ENCODE measurements around the gene CCND1. TPM values are rescaled to one million over a fixed set of nuclear protein-coding genes. Genes with fewer than 3 reads are reported as not detected.

CCND1 gene
- total RNA-seq, 1 experiment from 2014 or later = 868 TPM

GRCh38 chr11:69667619-69668604, 27.0 kb downstream of the CCND1 start:
- TF ChIP-seq EZH2 (IDR thresholded peaks at IDR 0.05; ENCODE audit: low read length, unreplicated experiment) (no peak), CTCF (conservative IDR thresholded peaks at IDR 0.05; ENCODE audit: low read depth, low read length) (no peak), EZH2phosphoT487 (IDR thresholded peaks at IDR 0.05; ENCODE audit: borderline replicate concordance, low read length) (no peak)
- Histone ChIP-seq H3K4me2 (ENCODE audit: low read length) (no peak overlapping the region), H3K4me3 (ENCODE audit: low read length) (no peak overlapping the region), H3K36me3 (ENCODE audit: low read depth, low read length) (peaks cover 38% of the 10 kb centered on the region), H3K9ac (ENCODE audit: low read length) (no peak overlapping the region), H3K27me3 (ENCODE audit: low read length) (no peaks in the 10 kb centered on the region), H3K79me2 (ENCODE audit: low read length) (peaks cover 32% of the 10 kb centered on the region), H3K27ac (ENCODE audit: low read length) (no peak overlapping the region), H4K20me1 (ENCODE audit: low read length) (no peaks in the 10 kb centered on the region), H3K9me2 (replicated peaks; ENCODE audit: low read length) (no peaks in the 10 kb centered on the region), H3F3A (ENCODE audit: low read length, unreplicated experiment) (peaks cover 8% of the 10 kb centered on the region), H3K9me3 (ENCODE audit: low read length) (no peaks in the 10 kb centered on the region), H3K4me1 (ENCODE audit: insufficient read depth, low read length) (0 out of 2 replicates have a peak, but pooled peaks cover 2% of the 10 kb centered on the region), H2AFZ (ENCODE audit: low read length) (no peak overlapping the region)
- POLR2A ChIA-PET (ENCODE audit: unreplicated experiment) = no interaction called here
- ATAC-seq (no peak), DNase-seq (no peak)
- BruUV-seq (replicated peaks) = no TSS peak
- CTCF ChIA-PET = no interaction called here
- intact Hi-C loops (cut with micrococcal nuclease) = no loop called here

GRCh38 chr11:69669486-69669885, 28.5 kb downstream of the CCND1 start:
- BruUV-seq (replicated peaks) = no TSS peak

More at GRCh38 chr11:69669486-69669885, 28.5 kb downstream of the CCND1 start:
- CTCF ChIA-PET = no interaction called here
- H3K79me2 ChIP-seq (ENCODE audit: low read length) = peaks cover 47% of the 10 kb centered on the region
- no peak for DNase-seq
- TF ChIP-seq CTCF (conservative IDR thresholded peaks at IDR 0.05; ENCODE audit: low read depth, low read length) (no peak), EZH2 (IDR thresholded peaks at IDR 0.05; ENCODE audit: low read length, unreplicated experiment) (no peak), EZH2phosphoT487 (IDR thresholded peaks at IDR 0.05; ENCODE audit: borderline replicate concordance, low read length) (no peak)
- H3K4me2 ChIP-seq (ENCODE audit: low read length) = no peak overlapping the region
- no peak overlapping the region for H2AFZ ChIP-seq (ENCODE audit: low read length)
- H3K27me3 ChIP-seq (ENCODE audit: low read length) = no peaks in the 10 kb centered on the region
- no peak for ATAC-seq
- H3K4me1 ChIP-seq (ENCODE audit: insufficient read depth, low read length) = peaks cover 17% of the 10 kb centered on the region
- H4K20me1 ChIP-seq (ENCODE audit: low read length) = peaks cover 6% of the 10 kb centered on the region
- peaks cover 43% of the 10 kb centered on the region for H3K36me3 ChIP-seq (ENCODE audit: low read depth, low read length)
- peaks cover 8% of the 10 kb centered on the region for H3F3A ChIP-seq (ENCODE audit: low read length, unreplicated experiment)
- H3K9me3 ChIP-seq (ENCODE audit: low read length) = no peaks in the 10 kb centered on the region
- H3K9ac ChIP-seq (ENCODE audit: low read length) = no peak overlapping the region
- POLR2A ChIA-PET (ENCODE audit: unreplicated experiment) = no interaction called here
- H3K9me2 ChIP-seq (replicated peaks; ENCODE audit: low read length) = no peaks in the 10 kb centered on the region
- H3K27ac ChIP-seq (ENCODE audit: low read length) = no peak overlapping the region
- no peak overlapping the region for H3K4me3 ChIP-seq (ENCODE audit: low read length)
- intact Hi-C loops (cut with micrococcal nuclease) = no loop called here

All from PC-3 (cell line).